GM18507 (cell line): ENCODE measurements around the gene SLC29A3.

ENCODE experiments used
- DNase-seq: peaks from one replicate; pipeline ENCODE4 v3.0.0; 2011; ENCODE audit warnings: low read depth; ENCODE audit not compliant: insufficient read length; ENCODE audit errors: extremely low spot score
- FAIRE-seq: peaks from 2 replicates; lab custom pipeline; 2011; peaks lifted over from hg19 to GRCh38; lab: Jason Lieb, UNC

SLC29A3 gene

GRCh38 chr10:71359364-71360046, 40.4 kb downstream of the SLC29A3 start:
- FAIRE-seq (peak; percentile 50), DNase-seq (no peak)

GRCh38 chr10:71360735-71361134, 41.7 kb downstream of the SLC29A3 start:
- FAIRE-seq: no peak
- no peak for DNase-seq

GRCh38 chr10:71361581-71361980, 42.5 kb downstream of the SLC29A3 start:
- FAIRE-seq: no peak
- DNase-seq: no peak

- FAIRE-seq (no peak), DNase-seq (no peak)
Measured at GRCh38 chr10:71362141-71362540, 43.1 kb downstream of the SLC29A3 start.

GRCh38 chr10:71363936-71364335, 44.9 kb downstream of the SLC29A3 start:
- DNase-seq (no peak), FAIRE-seq (no peak)

- DNase-seq (no peak), FAIRE-seq (no peak)
Measured at GRCh38 chr10:71365366-71365765, 46.3 kb downstream of the SLC29A3 start.

GRCh38 chr10:71366690-71367089, 47.6 kb downstream of the SLC29A3 start:
- no peak for DNase-seq
- no peak for FAIRE-seq

GRCh38 chr10:71367271-71367670, 48.2 kb downstream of the SLC29A3 start:
- FAIRE-seq (no peak), DNase-seq (no peak)

- FAIRE-seq (no peak), DNase-seq (no peak)
Measured at GRCh38 chr10:71368176-71368575, 49.1 kb downstream of the SLC29A3 start.

- DNase-seq: no peak
- no peak for FAIRE-seq
Measured at GRCh38 chr10:71368643-71369042, 49.6 kb downstream of the SLC29A3 start.

GRCh38 chr10:71369602-71370001, 50.5 kb downstream of the SLC29A3 start:
- FAIRE-seq: no peak
- DNase-seq: no peak

- FAIRE-seq (no peak), DNase-seq (no peak)
Measured at GRCh38 chr10:71370031-71370430, 51.0 kb downstream of the SLC29A3 start.

- FAIRE-seq (peak; percentile 83), DNase-seq (no peak)
Measured at GRCh38 chr10:71371750-71372166, 52.7 kb downstream of the SLC29A3 start.

- DNase-seq: peak; percentile 67
- peak; percentile 92 for FAIRE-seq
Measured at GRCh38 chr10:71372882-71373495, 53.9 kb downstream of the SLC29A3 start.

GRCh38 chr10:71374481-71375233, 55.6 kb downstream of the SLC29A3 start:
- no peak for DNase-seq
- no peak for FAIRE-seq

- DNase-seq (no peak), FAIRE-seq (no peak)
Measured at GRCh38 chr10:71375952-71376351, 56.9 kb downstream of the SLC29A3 start.

- DNase-seq (no peak), FAIRE-seq (peak; percentile 18)
Measured at GRCh38 chr10:71378336-71379117, 59.5 kb downstream of the SLC29A3 start.

- no peak for DNase-seq
Measured at GRCh38 chr10:71379118-71379766, 60.2 kb downstream of the SLC29A3 start.

GRCh38 chr10:71380841-71381240, 61.8 kb downstream of the SLC29A3 start:
- FAIRE-seq (no peak), DNase-seq (no peak)

More at GRCh38 chr10:71379118-71379766, 60.2 kb downstream of the SLC29A3 start:
- no peak for FAIRE-seq
